ENCODE results near the gene IGDCC3. TPM values are rescaled to one million over a fixed set of nuclear protein-coding genes. Genes with fewer than 3 reads are reported as not detected.

The IGDCC3 gene
- total RNA-seq, 1 donor from 2014 or later: not detected

DNA sequence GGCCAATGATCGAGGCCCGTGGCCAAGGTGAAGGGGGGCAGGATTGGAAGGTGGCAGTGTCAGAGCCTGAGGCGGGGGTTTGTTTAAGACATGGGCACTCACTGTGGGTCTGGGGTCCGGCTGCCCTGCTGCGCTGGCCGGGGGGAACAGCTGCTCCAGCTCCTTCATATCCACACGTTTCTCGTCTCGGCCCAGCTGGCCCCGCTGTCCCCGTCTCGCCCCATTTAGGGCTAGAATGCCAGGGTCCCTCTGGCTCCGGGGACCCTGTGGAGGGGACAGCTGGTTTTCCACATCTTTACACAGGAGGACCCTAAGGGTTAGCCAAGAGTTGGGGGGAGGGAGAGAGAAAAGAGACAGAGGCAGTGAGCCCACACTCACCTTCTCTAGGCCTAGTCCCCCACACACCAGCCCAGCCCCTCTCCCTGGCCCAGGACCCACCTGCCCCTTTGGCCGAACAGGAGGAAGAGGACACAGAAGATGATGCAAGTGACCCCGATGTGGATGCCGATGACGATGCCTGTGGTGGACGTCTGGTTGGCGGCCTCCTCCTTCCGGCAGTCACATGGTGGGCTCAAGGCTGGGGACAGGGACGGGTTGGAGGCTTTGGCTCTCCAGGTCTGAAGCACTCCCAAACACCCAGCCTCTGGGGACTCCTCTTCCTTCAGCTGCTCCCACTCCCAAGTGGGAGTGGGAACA is 48.4 kb downstream of the IGDCC3 start:
- Mint-ChIP-seq H3K36me3 (ENCODE audit: low read depth) (no peaks in the 10 kb centered on the region), H3K4me3 (no peak overlapping the region), H3K27me3 (ENCODE audit: insufficient read depth) (peaks cover 10% of the 10 kb centered on the region), H3K9me3 (no peaks in the 10 kb centered on the region), H3K4me1 (ENCODE audit: low read depth) (no peaks in the 10 kb centered on the region), H3K27ac (no peak overlapping the region)
- intact Hi-C loops (cut with micrococcal nuclease): no loop called here
- DNase-seq (ENCODE audit: low spot score): no peak

DNA sequence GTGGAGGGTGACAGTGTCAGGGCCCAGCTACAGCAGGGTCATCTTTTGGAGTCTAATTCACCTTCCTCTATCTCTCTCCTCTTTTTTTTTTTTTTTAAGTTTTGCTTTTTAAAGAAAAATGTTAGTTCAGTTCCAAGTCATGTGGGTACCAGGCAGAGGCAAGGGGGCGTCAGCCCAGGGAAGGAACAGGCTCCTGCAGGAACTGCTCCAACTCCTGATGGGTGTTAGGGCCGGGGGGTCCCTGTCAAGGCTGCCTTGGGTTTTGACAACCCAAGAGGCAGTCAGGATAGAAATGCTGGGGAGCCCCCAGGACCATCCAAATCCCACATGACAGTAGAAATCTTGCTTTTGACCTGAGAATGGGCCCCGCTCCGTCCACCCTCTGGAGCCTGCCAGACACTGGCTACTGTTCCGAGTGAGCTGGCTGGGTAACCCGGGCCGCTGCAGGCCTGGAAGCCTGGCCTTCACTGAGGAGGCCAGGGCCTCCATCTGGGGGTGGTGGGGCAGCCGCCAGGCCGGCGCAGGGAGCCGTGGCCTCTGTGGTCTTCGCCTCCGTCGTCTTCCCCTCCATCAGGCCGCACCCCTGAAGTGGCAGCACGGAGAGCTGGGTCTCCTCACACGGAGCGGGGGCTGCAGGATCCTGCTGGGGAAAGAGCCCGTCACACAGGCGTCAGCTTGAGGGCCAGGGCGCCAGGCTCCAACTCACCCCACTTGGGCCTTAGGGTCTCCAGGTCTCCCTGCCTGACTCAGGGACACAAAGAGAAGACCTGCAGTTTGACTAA is 49.1 kb downstream of the IGDCC3 start:
- Mint-ChIP-seq H3K4me1 (ENCODE audit: low read depth) (no peaks in the 10 kb centered on the region), H3K9me3 (no peaks in the 10 kb centered on the region), H3K4me3 (no peak overlapping the region), H3K36me3 (ENCODE audit: low read depth) (no peaks in the 10 kb centered on the region), H3K27me3 (ENCODE audit: insufficient read depth) (peaks cover 10% of the 10 kb centered on the region), H3K27ac (no peak overlapping the region)
- no peak for DNase-seq (ENCODE audit: low spot score)
- intact Hi-C loops (cut with micrococcal nuclease): no loop called here

DNA sequence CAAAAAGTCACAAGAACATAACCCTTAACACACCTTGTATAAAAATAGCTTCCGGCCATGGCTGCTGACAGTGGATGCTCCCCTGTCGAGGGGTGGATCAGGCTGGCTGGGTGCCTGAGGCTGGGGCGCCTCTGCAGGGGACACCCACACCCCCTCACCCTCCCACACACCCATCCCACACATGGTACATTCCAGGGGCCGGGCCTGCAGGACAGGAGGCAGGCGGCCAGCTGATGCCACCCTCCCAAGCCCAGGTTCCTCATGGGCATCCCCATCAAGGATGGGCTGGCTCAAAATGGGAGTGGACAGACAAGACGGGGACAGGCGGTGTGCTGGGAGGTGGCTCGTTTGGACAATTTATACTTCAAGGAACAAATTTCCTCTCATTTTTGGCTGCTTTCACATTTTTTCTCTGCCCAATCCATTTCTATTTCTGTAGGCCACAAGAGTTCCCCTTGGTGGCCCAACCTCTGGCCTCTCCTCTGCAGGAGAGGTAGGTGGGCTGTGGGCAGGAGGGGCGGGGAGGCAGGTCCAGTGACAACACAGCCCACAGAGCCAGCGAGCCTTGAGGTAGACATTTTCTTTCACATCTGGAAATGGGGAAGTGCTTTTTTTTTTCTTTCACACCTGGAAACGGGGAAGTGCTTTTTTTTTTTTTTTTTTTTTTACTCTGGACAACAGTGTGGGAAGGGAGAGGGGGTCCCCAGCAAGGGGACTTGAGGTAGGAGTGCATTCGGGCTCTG is 50.0 kb downstream of the IGDCC3 start:
- intact Hi-C loops (cut with micrococcal nuclease): no loop called here
- Mint-ChIP-seq H3K4me3 (no peak overlapping the region), H3K9me3 (no peaks in the 10 kb centered on the region), H3K36me3 (ENCODE audit: low read depth) (no peaks in the 10 kb centered on the region), H3K27ac (no peak overlapping the region), H3K27me3 (ENCODE audit: insufficient read depth) (peaks cover 10% of the 10 kb centered on the region), H3K4me1 (ENCODE audit: low read depth) (no peaks in the 10 kb centered on the region)
- no peak for DNase-seq (ENCODE audit: low spot score)

DNA sequence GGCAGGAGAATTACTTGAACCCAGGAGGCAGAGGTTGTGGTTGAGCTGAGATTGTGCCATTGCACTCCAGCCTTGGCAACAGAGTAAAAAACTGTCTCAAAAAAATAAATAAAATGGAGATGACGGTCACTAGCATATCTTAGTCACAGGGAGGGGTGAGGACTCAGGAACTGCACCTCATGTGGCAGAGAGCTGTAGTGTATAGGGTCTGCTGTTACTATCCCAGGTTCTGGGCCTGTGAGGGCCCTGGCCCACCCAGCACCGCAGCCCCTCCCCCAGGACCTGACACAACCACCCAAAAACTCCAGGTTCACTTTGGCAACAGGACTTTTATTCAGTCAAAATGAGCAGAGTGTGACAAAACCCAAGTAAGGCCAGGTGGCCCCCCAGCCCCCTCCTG is 51.0 kb downstream of the IGDCC3 start:
- no peak for DNase-seq (ENCODE audit: low spot score)
- intact Hi-C loops (cut with micrococcal nuclease): no loop called here
- Mint-ChIP-seq H3K4me1 (ENCODE audit: low read depth) (no peaks in the 10 kb centered on the region), H3K9me3 (no peaks in the 10 kb centered on the region), H3K27ac (no peak overlapping the region), H3K27me3 (ENCODE audit: insufficient read depth) (peaks cover 8% of the 10 kb centered on the region), H3K36me3 (ENCODE audit: low read depth) (no peaks in the 10 kb centered on the region), H3K4me3 (no peak overlapping the region)

DNA sequence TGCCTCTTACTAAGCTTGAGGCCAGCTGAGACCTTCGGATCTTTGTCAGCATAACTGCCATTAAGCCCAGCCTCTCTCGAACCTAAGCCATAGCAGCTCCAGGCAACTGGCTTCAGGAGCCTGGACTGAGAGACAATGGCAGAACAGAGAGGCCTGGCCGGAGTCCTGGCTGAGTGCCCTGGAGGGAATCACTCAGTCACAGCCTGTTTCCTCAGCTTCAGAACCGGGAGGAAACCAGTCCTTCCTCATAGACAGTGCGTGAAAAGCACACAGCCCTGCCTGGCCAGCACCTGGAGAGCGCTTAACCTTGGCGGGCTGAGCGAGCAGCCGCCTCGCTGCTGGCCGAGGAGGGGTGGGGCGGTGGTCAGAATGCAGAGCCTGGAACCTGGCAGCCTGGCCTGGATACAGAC is 51.7 kb downstream of the IGDCC3 start:
- DNase-seq (ENCODE audit: low spot score): no peak
- H3K4me1 Mint-ChIP-seq (ENCODE audit: low read depth): no peaks in the 10 kb centered on the region
- no peak overlapping the region for H3K27ac Mint-ChIP-seq
- H3K36me3 Mint-ChIP-seq (ENCODE audit: low read depth): no peaks in the 10 kb centered on the region
- H3K4me3 Mint-ChIP-seq: no peak overlapping the region
- no peaks in the 10 kb centered on the region for H3K9me3 Mint-ChIP-seq
- peaks cover 8% of the 10 kb centered on the region for H3K27me3 Mint-ChIP-seq (ENCODE audit: insufficient read depth)
- intact Hi-C loops (cut with micrococcal nuclease): no loop called here

DNA sequence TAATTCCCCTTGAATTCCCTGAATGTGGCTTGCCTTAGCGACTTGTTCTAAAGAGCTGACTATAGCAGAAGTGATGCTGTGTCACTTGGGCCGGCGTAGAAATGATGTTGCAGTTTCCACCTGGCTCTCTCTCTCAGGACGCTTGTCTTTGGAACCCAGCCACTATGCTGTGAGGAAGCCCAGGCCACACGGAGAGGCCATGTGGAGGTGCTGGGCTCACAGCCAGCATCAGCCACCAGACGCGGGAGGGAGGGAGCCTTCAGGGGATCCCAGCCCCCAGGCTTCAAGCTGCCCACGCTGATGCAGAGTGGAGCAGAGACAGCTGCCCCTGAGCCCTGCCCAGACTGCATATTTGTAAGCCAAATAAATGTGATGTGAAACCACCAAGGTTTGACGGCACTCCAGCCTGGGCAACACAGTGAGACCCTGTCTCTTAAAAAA is 54.7 kb downstream of the IGDCC3 start:
- H3K4me1 Mint-ChIP-seq (ENCODE audit: low read depth): no peaks in the 10 kb centered on the region
- intact Hi-C loops (cut with micrococcal nuclease): no loop called here
- H3K27me3 Mint-ChIP-seq (ENCODE audit: insufficient read depth): peaks cover 12% of the 10 kb centered on the region
- no peak for DNase-seq (ENCODE audit: low spot score)
- no peak overlapping the region for H3K4me3 Mint-ChIP-seq
- no peaks in the 10 kb centered on the region for H3K9me3 Mint-ChIP-seq
- H3K27ac Mint-ChIP-seq: no peak overlapping the region
- H3K36me3 Mint-ChIP-seq (ENCODE audit: low read depth): no peaks in the 10 kb centered on the region

DNA sequence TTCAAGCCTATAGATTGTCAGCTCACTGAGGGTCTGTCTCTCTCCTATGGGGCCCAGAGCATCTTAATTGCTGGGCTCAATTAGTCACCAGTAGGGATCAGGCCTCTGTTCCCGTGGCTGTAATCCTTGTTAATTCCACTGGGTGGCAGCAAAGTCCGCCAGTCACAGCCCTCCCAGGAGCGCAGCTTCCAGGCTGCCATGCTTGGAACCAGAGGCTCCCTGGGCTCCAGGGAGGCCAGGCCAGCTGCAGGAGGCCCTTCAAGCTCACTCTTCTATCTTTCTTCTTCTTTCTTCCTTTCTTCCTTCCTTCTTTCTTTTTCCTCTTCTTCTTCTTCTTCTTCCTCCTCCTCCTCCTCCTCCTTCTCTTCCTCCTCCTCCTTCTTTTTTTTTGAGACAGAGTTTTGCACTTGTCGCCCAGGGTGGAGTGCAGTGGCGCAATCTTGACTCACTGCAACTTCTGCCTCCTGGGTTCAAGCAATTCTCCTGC is 58.9 kb downstream of the IGDCC3 start:
- Mint-ChIP-seq H3K27me3 (ENCODE audit: insufficient read depth) (peaks cover 3% of the 10 kb centered on the region), H3K36me3 (ENCODE audit: low read depth) (no peaks in the 10 kb centered on the region), H3K4me3 (no peak overlapping the region), H3K9me3 (no peaks in the 10 kb centered on the region), H3K27ac (no peak overlapping the region), H3K4me1 (ENCODE audit: low read depth) (no peaks in the 10 kb centered on the region)
- peak; percentile 64 for DNase-seq (ENCODE audit: low spot score)
- intact Hi-C loops (cut with micrococcal nuclease): loop anchor here (1.0 kb wide), 2 partner anchors 66 to 81 kb away; no protein-coding TSS in a partner anchor

DNA sequence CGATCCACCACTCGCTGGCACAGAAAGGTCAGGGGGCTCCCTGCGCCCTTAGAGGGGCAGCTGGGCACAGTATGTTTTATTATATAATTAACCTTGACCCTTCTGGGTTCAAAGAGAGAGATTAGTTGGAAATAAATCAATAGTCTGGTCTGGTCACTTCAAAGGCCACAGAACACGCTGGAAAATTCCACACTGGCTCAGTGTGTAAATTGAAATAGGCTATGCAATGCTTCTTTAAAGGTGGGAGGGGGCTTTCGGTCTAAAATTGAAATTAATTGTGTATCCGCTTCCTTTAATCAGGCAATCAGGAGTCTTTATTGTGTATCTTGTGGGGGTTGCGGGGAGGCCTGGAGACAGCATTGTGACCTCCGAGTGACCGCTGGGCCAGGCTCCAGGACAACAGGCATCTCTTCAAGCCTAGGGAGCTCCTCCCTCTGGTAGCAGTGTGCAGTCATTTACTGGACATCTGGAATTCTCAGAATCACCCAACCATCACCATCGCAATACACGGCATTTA is 65.3 kb downstream of the IGDCC3 start:
- Mint-ChIP-seq H3K4me3 (no peak overlapping the region), H3K36me3 (ENCODE audit: low read depth) (no peaks in the 10 kb centered on the region), H3K27me3 (ENCODE audit: insufficient read depth) (peaks cover 6% of the 10 kb centered on the region), H3K4me1 (ENCODE audit: low read depth) (no peaks in the 10 kb centered on the region), H3K9me3 (no peaks in the 10 kb centered on the region), H3K27ac (no peak overlapping the region)
- intact Hi-C loops (cut with micrococcal nuclease): no loop called here
- DNase-seq (ENCODE audit: low spot score): no peak

DNA sequence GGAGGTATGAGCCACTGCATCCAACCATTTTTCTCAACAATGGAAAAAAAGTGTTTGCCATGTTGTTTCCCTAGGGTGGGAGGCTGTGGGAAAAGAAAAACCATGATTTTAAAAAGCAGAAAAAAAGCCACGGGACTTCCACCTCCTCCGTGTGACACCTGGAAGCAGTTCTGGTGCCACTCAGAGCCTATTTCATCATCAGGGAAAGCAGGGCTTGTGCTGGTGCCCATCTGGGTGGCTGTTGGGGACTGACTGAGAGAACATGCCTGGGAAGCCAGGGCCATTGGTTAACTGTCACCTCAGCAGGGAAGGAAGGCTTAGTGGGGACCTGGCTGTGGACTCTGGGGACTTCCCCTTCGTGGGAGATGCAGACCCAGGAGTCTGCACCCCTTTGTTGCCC is 66.0 kb downstream of the IGDCC3 start:
- Mint-ChIP-seq H3K9me3 (no peaks in the 10 kb centered on the region), H3K36me3 (ENCODE audit: low read depth) (no peaks in the 10 kb centered on the region), H3K4me1 (ENCODE audit: low read depth) (peaks cover under 1% of the 10 kb centered on the region), H3K27ac (no peak overlapping the region), H3K4me3 (no peak overlapping the region), H3K27me3 (ENCODE audit: insufficient read depth) (peaks cover 6% of the 10 kb centered on the region)
- DNase-seq (ENCODE audit: low spot score): no peak
- intact Hi-C loops (cut with micrococcal nuclease): no loop called here

DNA sequence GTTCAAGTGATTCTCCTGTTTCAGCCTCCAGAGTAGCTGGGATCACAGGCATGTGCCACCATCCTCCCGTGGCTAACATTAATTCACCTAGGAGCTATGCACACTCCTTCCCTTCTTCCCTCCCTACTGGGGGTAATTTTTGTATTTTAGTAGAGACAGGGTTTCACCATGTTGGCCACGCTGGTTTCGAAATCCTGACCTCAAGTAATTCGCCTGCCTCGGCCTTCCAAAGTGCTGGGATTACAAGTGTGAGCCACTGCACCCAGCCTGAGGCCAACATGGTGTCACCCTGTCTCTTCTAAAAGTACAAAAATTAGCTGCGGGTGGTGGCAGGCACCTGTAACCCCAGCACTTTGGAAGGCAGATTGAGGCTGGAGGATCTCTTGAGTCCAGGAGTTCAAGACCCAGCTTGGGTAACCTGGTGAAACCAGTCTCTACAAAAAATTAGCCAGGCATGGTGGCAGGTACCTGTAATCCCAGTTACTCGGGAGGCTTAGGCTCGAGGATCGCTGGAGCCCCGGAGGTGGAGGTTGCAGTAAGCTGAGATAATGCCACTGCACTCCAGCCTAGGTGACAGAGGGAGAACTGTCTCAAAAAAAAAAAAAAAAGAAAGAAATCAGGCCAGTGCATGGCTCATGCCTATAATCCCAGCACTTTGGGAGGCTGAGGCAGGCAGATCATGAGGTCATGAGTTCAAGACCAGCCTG is 67.2 kb downstream of the IGDCC3 start:
- Mint-ChIP-seq H3K27ac (no peak overlapping the region), H3K9me3 (no peaks in the 10 kb centered on the region), H3K27me3 (ENCODE audit: insufficient read depth) (peaks cover 13% of the 10 kb centered on the region)

DNA sequence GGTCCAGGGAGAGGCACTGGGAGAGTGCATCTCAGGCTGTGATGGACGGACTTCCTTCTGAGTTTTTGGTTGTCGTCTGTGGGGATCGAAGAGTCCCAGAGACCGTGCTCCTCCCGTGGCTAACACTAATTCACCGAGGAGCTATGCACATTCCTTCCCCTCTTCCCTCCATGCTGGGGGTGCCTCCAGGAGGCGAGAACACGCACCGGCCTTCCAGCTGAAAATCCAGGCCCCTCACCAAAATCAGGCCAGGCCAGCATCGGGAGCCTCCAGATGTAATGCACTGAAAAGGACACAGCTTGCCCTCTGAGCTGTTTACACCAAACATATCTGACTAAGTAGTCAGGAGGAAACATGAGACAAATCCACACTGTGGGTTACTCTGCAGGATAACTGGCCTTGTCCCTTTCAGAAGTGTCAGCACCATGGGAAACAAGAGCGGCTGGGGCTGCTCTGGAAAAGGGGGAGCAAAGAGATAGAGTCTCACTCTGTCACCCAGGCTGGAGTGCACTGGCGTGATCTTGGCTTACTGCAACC is 67.9 kb downstream of the IGDCC3 start:
- H3K4me3 Mint-ChIP-seq: no peak overlapping the region
- no peaks in the 10 kb centered on the region for H3K36me3 Mint-ChIP-seq (ENCODE audit: low read depth)
- no peaks in the 10 kb centered on the region for H3K9me3 Mint-ChIP-seq
- DNase-seq (ENCODE audit: low spot score): no peak
- peaks cover 12% of the 10 kb centered on the region for H3K4me1 Mint-ChIP-seq (ENCODE audit: low read depth)
- intact Hi-C loops (cut with micrococcal nuclease): loop anchor here (10.0 kb wide), 2 partner anchors 305 to 1195 kb away; partner anchors contain the start of genes INTS14, RPL4 and ZWILCH
- no peak overlapping the region for H3K27ac Mint-ChIP-seq
- peaks cover 13% of the 10 kb centered on the region for H3K27me3 Mint-ChIP-seq (ENCODE audit: insufficient read depth)

More for the DNA sequence above, 67.2 kb downstream of the IGDCC3 start:
- intact Hi-C loops (cut with micrococcal nuclease): no loop called here
- Mint-ChIP-seq H3K36me3 (ENCODE audit: low read depth) (no peaks in the 10 kb centered on the region), H3K4me1 (ENCODE audit: low read depth) (peaks cover 8% of the 10 kb centered on the region), H3K4me3 (no peak overlapping the region)
- no peak for DNase-seq (ENCODE audit: low spot score)

DNA sequence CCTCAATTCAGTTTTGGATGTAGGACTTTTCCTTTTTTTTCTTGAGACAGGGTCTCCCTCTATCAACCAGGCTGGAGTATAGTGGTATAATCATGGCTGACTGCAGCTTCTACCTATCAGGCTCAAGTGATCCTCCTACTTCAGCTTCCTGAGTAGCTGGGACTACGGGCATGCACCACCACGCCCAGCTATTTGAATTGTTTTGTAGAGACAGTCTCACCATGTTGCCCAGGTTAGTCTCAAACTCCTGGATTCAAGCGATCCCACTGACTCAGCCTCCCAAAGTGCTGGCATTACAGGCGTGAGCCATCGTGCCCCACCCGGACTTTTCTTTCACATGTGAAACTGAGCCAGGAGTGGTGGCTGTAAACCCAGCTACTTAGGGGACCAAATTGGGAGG is 69.8 kb downstream of the IGDCC3 start:
- Mint-ChIP-seq H3K27me3 (ENCODE audit: insufficient read depth) (peaks cover 13% of the 10 kb centered on the region), H3K9me3 (no peaks in the 10 kb centered on the region), H3K36me3 (ENCODE audit: low read depth) (no peaks in the 10 kb centered on the region), H3K4me3 (no peak overlapping the region), H3K27ac (no peak overlapping the region), H3K4me1 (ENCODE audit: low read depth) (peaks cover 23% of the 10 kb centered on the region)
- intact Hi-C loops (cut with micrococcal nuclease): loop anchor here (10.0 kb wide), 2 partner anchors 307 to 1197 kb away; partner anchors contain the start of genes INTS14, RPL4 and ZWILCH
- DNase-seq (ENCODE audit: low spot score): no peak
